ENCODE results near the gene TESK1.

DNA sequence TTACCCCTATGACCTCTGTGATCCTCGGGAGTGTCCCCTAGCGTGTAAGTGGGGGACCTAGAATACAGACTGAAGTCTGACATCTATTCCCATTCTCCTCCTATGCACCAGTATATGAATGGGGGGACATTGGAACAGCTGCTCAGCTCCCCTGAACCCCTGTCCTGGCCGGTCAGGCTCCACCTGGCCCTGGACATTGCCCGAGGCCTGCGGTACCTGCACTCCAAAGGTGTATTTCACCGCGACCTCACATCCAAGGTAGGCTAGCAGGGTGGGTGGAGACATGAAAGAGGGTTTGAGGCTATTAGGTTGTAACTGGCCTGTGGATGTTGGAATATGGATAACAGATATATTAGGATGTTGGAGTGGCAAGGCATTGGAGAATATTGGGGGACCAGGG, 1.7 kb downstream of the TESK1 start:
- TF ChIP-seq, protein P1, sequence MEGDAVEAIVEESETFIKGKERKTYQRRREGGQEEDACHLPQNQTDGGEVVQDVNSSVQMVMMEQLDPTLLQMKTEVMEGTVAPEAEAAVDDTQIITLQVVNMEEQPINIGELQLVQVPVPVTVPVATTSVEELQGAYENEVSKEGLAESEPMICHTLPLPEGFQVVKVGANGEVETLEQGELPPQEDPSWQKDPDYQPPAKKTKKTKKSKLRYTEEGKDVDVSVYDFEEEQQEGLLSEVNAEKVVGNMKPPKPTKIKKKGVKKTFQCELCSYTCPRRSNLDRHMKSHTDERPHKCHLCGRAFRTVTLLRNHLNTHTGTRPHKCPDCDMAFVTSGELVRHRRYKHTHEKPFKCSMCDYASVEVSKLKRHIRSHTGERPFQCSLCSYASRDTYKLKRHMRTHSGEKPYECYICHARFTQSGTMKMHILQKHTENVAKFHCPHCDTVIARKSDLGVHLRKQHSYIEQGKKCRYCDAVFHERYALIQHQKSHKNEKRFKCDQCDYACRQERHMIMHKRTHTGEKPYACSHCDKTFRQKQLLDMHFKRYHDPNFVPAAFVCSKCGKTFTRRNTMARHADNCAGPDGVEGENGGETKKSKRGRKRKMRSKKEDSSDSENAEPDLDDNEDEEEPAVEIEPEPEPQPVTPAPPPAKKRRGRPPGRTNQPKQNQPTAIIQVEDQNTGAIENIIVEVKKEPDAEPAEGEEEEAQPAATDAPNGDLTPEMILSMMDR (IDR thresholded peaks at IDR 0.05), result no peak
- TF ChIP-seq POLR2A (IDR thresholded peaks at IDR 0.05), result no peak
- TF ChIP-seq POLR2AphosphoS5 (IDR thresholded peaks at IDR 0.05), result no peak
